GM12892 (cell line): ENCODE data around the gene SPATA24.

Experiments
- POLR2A ChIP-seq: IDR thresholded peaks from 2 replicates; pipeline ENCODE4 v1.6.1; 2011; ENCODE audit warnings: low read depth, low read length, control low read depth
- POLR2AphosphoS5 ChIP-seq: IDR thresholded peaks from 2 replicates; pipeline ENCODE4 v1.6.1; 2011; ENCODE audit warnings: low read depth, low read length, control low read depth

GRCh38 chr5:139426203-139426885 is 22.5 kb upstream of the SPATA24 start:
- TF ChIP-seq POLR2A = no peak
- no peak for TF ChIP-seq POLR2AphosphoS5
